A673 (cell line): Measurements from ENCODE around the gene PARP15. TPM values are rescaled to one million over a fixed set of nuclear protein-coding genes. Genes with fewer than 3 reads are reported as not detected.

Experiments used
- BruUV-seq: library from RNA; stranded (reverse); fragments of 400-500 nt; replicated peaks from 2 replicates; lab custom pipeline; 2021; lab: Mats Ljungman, UMichigan
- CTCF ChIA-PET: fragments of 300-600 bp; sonication (Branson Sonifier 250); formaldehyde crosslinking; loops from one replicate; lab custom pipeline; 2022; ENCODE audit warnings: antibody characterized with exemption; lab: Charles Lee
- POLR2A ChIA-PET: fragments of 300-600 bp; sonication (Branson Sonifier 250); formaldehyde crosslinking; loops from one replicate; lab custom pipeline; 2022; ENCODE audit warnings: antibody characterized with exemption; ENCODE audit not compliant: low non-redundant PET; lab: Charles Lee
- DNase-seq: peaks from one replicate; pipeline ENCODE4 v3.0.0-alpha.2; 2015; ENCODE audit warnings: low spot score
- H3K27ac ChIP-seq: fragments of 200-600 bp; sonication (generic); 2 replicates; pipeline ENCODE4 v1.5.1; 2016; ENCODE audit warnings: mixed run types, low read depth, mild to moderate bottlenecking, mixed read lengths, antibody characterized with exemption, low read length; ENCODE audit not compliant: poor library complexity, severe bottlenecking
- H3K27me3 ChIP-seq: fragments of 200-600 bp; sonication (generic); replicated peaks from 2 replicates; pipeline ENCODE4 v1.6.1; 2017; ENCODE audit warnings: mixed run types, low read depth, mild to moderate bottlenecking, mixed read lengths, antibody characterized with exemption, low read length; ENCODE audit not compliant: insufficient read depth, poor library complexity
- H3K36me3 ChIP-seq: fragments of 200-600 bp; sonication (generic); 2 replicates; pipeline ENCODE4 v1.6.1; 2016; ENCODE audit warnings: mixed run types, mild to moderate bottlenecking, mixed read lengths, antibody characterized with exemption, low read length; ENCODE audit not compliant: insufficient read depth, poor library complexity, severe bottlenecking
- H3K4me1 ChIP-seq: fragments of 200-600 bp; sonication (generic); 2 replicates; pipeline ENCODE4 v1.6.1; 2017; ENCODE audit warnings: mixed run types, mild to moderate bottlenecking, mixed read lengths, antibody characterized with exemption, low read length; ENCODE audit not compliant: insufficient read depth, poor library complexity, severe bottlenecking
- H3K4me3 ChIP-seq: fragments of 200-600 bp; sonication (generic); 2 replicates; pipeline ENCODE4 v1.5.1; 2016; ENCODE audit warnings: low read depth, mixed run types, mild to moderate bottlenecking, mixed read lengths, low read length; ENCODE audit not compliant: poor library complexity, severe bottlenecking
- H3K9me3 ChIP-seq: fragments of 200-600 bp; sonication (generic); 2 replicates; pipeline ENCODE4 v1.6.1; 2016; ENCODE audit warnings: mixed run types, low read depth, mild to moderate bottlenecking, mixed read lengths, antibody characterized with exemption, low read length; ENCODE audit not compliant: poor library complexity, severe bottlenecking
- EZH2 ChIP-seq: fragments of 200-600 bp; sonication (generic); IDR thresholded peaks from 2 replicates; pipeline ENCODE4 v1.6.1; 2017; ENCODE audit warnings: borderline replicate concordance, low read depth, mild to moderate bottlenecking, mixed read lengths, antibody characterized with exemption, low read length; ENCODE audit not compliant: poor library complexity, severe bottlenecking
- intact Hi-C: fragments of 100-400 bp; cut with micrococcal nuclease; formaldehyde crosslinking; loops from one replicate; pipeline ENCODE4 v1.10.0; 2022; ENCODE audit not compliant: unreplicated experiment
- total RNA-seq: library from RNA; stranded (reverse); gene quantifications from 2 replicates; pipeline ENCODE4 v1.2.3, GENCODE V29; 2021
- TF ChIP-seq, protein P1 (sequence below): fragments of 300-800, 200-600 bp; sonication (generic); conservative IDR thresholded peaks from 2 replicates; pipeline ENCODE4 v1.5.1; 2017; ENCODE audit warnings: low read depth, mild to moderate bottlenecking, antibody characterized with exemption, low read length, moderate library complexity, mixed read lengths

The PARP15 gene
- total RNA-seq, 1 experiment from 2014 or later: not detected

DNA sequence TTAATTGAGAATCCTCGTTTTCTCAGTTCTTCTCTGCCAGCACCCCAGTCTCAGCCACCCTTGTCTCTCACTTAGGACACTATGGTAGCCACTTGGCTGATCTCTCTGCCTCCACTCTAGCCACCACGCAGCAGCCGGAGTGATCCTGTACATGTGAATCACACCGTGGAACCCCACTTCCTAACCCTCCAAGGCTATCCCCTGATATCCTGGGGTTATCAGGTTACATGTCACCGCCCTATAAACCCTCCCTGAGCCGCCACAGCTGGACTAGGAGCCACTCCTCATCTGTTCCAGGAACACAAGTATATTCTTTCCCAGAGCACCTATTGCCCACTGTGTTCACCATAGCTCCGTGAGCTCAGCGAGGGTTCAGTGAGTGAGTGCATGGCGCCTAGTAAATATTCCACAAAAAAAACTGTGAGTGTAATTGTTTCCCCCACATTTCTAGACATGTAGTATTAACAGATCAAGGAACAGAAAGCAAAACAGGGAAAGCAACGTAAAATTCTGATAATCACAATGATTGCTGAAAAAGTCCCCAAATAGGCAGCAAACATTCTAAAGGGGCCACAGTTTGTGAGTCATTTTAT lies 102.5 kb downstream of the PARP15 start:
- BruUV-seq: TSS peak; percentile 51
- POLR2A ChIA-PET: no interaction called here
- peak; percentile 33 for DNase-seq
- Histone ChIP-seq H3K4me3 (peak overlapping the region; percentile 71), H3K36me3 (no peaks in the 10 kb centered on the region), H3K9me3 (no peaks in the 10 kb centered on the region), H3K27ac (peak overlapping the region; percentile 72), H3K4me1 (peaks cover 12% of the 10 kb centered on the region), H3K27me3 (no peaks in the 10 kb centered on the region)
- CTCF ChIA-PET: interaction anchor here (0.6 to 2.0 kb wide), 9 partner anchors 11 to 578 kb away, joined by 3 to 15 read pairs (median 4); partner anchors contain the start of gene FAM162A
- intact Hi-C loops: loop anchor here (1.0 to 2.0 kb wide), 5 partner anchors 120 to 1133 kb away; no protein-coding TSS in a partner anchor
- no peak for TF ChIP-seq EZH2
- TF ChIP-seq, protein P1, sequence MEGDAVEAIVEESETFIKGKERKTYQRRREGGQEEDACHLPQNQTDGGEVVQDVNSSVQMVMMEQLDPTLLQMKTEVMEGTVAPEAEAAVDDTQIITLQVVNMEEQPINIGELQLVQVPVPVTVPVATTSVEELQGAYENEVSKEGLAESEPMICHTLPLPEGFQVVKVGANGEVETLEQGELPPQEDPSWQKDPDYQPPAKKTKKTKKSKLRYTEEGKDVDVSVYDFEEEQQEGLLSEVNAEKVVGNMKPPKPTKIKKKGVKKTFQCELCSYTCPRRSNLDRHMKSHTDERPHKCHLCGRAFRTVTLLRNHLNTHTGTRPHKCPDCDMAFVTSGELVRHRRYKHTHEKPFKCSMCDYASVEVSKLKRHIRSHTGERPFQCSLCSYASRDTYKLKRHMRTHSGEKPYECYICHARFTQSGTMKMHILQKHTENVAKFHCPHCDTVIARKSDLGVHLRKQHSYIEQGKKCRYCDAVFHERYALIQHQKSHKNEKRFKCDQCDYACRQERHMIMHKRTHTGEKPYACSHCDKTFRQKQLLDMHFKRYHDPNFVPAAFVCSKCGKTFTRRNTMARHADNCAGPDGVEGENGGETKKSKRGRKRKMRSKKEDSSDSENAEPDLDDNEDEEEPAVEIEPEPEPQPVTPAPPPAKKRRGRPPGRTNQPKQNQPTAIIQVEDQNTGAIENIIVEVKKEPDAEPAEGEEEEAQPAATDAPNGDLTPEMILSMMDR: no peak

DNA sequence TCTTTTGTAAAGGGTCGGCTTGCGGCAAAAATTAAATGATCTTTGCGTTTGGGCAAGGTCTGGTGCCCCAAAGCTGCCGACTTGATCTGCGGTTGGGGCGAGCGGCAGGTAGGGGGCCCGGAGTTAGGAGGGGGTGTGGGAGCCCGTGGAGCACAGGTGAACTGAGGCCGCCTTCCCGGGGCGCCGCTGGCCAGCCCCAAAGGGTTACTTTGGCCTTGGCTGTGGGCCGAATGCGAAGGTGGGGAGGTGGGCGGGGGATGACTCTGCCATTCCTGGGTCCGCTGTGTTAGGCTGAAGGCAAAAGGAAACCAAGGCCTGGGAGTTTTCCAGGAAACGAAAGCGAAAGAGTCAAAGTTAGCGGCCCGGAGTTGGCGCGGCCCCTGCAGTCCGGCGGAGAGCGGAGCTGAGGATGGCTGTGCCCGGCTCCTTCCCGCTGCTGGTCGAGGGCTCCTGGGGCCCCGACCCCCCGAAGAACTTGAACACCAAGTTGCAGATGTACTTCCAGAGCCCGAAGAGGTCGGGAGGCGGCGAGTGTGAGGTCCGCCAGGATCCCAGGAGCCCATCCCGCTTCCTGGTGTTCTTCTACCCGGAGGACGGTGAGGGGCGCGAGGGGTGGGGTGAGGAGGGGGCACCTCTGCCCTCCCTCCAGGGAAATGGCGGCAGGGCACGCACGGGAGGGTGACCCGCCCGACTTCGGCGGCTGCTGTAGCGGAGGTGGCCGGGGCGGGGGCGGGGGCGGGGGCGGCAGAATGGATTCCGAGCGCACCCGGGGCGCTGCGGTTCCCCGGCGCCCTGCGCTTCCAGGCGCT lies 103.2 kb downstream of the PARP15 start, which contains the start of gene PARP14:
Gene PARP14, plus strand, starts transcription at position 365 of the 809 bp plus-strand sequence. Its CDS starts 45 bp downstream, at position 410.
- H3K27me3 ChIP-seq: no peaks in the 10 kb centered on the region
- TF ChIP-seq, protein P1: no peak
- TF ChIP-seq EZH2: no peak
- DNase-seq: peak; percentile 75
- ChIA-PET POLR2A (no interaction called here), CTCF (interaction anchor here (0.6 to 2.0 kb wide), 2 partner anchors 287 to 288 kb away, joined by 3 to 15 read pairs; no protein-coding TSS in a partner anchor)
- H3K4me3 ChIP-seq: peak within 1 kb of the TSS; percentile 71
- no TSS peak for BruUV-seq
- peak within 1 kb of the TSS; percentile 72 for H3K27ac ChIP-seq
- H3K36me3 ChIP-seq: no peaks in the 10 kb centered on the region
- intact Hi-C loops: loop anchor here (1.0 kb wide), 1 partner anchor 120 kb away; no protein-coding TSS in a partner anchor
- H3K4me1 ChIP-seq: peaks cover 12% of the 10 kb centered on the region
- H3K9me3 ChIP-seq: no peaks in the 10 kb centered on the region

DNA sequence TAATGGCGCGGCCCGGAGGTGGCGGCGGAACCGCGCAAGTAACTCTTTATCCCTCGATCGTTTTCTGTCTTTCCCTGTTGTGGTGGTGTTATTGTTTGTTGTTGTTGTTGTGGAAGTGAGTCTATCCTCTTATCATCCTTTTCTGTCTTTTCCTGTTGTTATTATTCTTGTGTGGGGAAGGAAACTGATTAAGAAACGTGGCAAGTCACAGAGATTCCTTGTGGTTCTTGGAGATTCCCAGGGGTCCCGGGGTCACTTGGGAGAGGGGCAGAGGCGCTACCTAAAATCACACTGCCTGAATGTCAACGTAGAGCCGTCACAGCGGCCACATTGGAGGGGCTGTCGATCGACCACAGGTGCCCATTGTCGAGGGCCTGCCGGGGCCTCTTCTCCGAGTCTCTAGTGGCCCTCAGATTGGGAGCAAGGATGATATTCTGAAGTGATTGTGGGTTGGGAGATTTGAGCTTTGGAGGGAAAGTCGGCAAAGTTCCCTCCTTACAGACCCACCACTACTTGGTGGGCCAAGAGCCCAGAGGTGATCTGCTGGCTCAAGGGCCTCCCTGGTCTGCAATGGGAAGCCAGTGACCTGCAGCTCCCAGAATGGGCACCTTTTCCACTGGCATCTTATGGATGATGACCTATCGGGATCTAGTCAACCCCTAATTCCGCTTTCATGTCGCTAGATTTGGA lies 104.0 kb downstream of the PARP15 start:
- Histone ChIP-seq H3K4me3 (peak overlapping the region; percentile 71), H3K9me3 (no peaks in the 10 kb centered on the region), H3K27me3 (no peaks in the 10 kb centered on the region), H3K36me3 (no peaks in the 10 kb centered on the region), H3K4me1 (peaks cover 9% of the 10 kb centered on the region), H3K27ac (peak overlapping the region; percentile 72)
- no peak for TF ChIP-seq EZH2
- TF ChIP-seq, protein P1: no peak
- BruUV-seq: TSS peak; percentile 32
- intact Hi-C loops: no loop called here
- no peak for DNase-seq
- ChIA-PET POLR2A (no interaction called here), CTCF (interaction anchor here (0.6 kb wide), 1 partner anchor 289 kb away, joined by 3 read pairs; no protein-coding TSS in a partner anchor)
